ENCODE results near the gene VMP1.

Gene VMP1

DNA sequence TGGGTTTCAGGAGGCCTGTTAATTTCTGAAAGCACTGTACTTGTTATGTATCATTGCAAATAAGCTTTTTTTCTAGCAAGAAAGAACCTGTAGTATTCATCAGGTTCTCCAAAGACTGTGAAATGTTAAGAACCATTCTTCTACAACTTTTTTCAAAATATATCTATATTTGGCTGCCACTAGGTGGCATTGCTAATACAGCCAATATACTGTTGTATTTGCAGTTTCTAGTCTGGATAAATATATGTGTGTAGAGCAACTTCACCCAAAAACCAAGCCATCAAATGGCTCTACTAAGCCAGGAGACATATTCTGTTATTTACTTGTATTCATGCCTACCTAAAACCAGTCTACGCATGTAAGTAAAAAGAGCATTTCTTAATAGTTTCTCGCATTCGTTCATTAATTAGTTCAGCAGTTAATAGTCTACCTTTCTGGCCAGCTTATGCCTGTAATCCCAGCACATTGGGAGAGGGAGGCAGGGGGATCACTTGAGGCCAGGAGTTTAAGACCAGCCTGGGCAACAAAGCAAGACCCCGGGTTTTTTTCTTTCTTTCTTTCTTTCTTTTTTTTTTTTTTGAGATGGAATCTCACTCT, 39.5 kb downstream of the VMP1 start:
- no peaks in the 10 kb centered on the region for H3K79me2 ChIP-seq (ENCODE audit: insufficient read depth, low read length)
- DNase-seq (no peak), ATAC-seq (ENCODE audit: insufficient read depth, low read depth) (peak; percentile 64; the same call in 1 of the 3 replicates)
- H3K4me3 ChIP-seq (ENCODE audit: low read depth in 1 of 2, low read length in 2 of 2): no peak overlapping the region
- TF ChIP-seq, protein P1, sequence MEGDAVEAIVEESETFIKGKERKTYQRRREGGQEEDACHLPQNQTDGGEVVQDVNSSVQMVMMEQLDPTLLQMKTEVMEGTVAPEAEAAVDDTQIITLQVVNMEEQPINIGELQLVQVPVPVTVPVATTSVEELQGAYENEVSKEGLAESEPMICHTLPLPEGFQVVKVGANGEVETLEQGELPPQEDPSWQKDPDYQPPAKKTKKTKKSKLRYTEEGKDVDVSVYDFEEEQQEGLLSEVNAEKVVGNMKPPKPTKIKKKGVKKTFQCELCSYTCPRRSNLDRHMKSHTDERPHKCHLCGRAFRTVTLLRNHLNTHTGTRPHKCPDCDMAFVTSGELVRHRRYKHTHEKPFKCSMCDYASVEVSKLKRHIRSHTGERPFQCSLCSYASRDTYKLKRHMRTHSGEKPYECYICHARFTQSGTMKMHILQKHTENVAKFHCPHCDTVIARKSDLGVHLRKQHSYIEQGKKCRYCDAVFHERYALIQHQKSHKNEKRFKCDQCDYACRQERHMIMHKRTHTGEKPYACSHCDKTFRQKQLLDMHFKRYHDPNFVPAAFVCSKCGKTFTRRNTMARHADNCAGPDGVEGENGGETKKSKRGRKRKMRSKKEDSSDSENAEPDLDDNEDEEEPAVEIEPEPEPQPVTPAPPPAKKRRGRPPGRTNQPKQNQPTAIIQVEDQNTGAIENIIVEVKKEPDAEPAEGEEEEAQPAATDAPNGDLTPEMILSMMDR (IDR thresholded peaks at IDR 0.05; ENCODE audit: borderline replicate concordance, extremely low read depth, low read length, poor library complexity, severe bottlenecking): peak; percentile 69
- TF ChIP-seq EZH2 (IDR thresholded peaks at IDR 0.05; ENCODE audit: borderline replicate concordance, low read depth, low read length, severe bottlenecking): no peak
- H2AFZ ChIP-seq (ENCODE audit: low read depth, low read length): no peak overlapping the region
- H4K20me1 ChIP-seq (ENCODE audit: insufficient read depth, low read length): no peaks in the 10 kb centered on the region
- H3K4me1 ChIP-seq (ENCODE audit: insufficient read depth, low read length): no peaks in the 10 kb centered on the region
- H3K27ac ChIP-seq (ENCODE audit: low read length): no peak overlapping the region
- no peaks in the 10 kb centered on the region for H3K9me3 ChIP-seq (ENCODE audit: insufficient read depth, low read length, severe bottlenecking)
- H3K9ac ChIP-seq (ENCODE audit: low read depth, low read length): no peak overlapping the region
- no peaks in the 10 kb centered on the region for H3K27me3 ChIP-seq (ENCODE audit: insufficient read depth, low read length, poor library complexity)
- H3K36me3 ChIP-seq (ENCODE audit: insufficient read depth, low read length): peaks cover 5% of the 10 kb centered on the region; the same call in 1 of the 2 replicates
- no peak overlapping the region for H3K4me2 ChIP-seq (ENCODE audit: insufficient read depth, low read length)

DNA sequence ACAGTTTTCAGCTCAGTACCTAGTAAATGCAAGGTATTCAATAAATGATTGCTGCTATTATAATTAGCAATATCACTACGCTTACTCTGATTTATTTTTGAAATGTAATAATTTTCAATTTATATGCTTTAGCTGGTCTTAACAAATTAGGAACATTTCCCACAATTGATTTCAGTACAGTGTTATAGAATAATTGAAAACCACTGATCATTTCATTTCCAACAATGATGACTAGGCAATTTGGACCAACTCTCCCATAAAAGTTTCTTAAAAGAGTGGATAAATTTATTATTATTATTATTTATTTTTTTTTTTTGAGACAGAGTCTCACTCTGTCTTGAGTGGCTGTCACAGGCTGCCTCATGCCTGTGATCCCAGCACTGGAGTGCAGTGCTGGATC, 41.1 kb downstream of the VMP1 start:
- H3K4me1 ChIP-seq (ENCODE audit: insufficient read depth, low read length): peaks cover 2% of the 10 kb centered on the region
- H3K27ac ChIP-seq (ENCODE audit: low read length): no peak overlapping the region

DNA sequence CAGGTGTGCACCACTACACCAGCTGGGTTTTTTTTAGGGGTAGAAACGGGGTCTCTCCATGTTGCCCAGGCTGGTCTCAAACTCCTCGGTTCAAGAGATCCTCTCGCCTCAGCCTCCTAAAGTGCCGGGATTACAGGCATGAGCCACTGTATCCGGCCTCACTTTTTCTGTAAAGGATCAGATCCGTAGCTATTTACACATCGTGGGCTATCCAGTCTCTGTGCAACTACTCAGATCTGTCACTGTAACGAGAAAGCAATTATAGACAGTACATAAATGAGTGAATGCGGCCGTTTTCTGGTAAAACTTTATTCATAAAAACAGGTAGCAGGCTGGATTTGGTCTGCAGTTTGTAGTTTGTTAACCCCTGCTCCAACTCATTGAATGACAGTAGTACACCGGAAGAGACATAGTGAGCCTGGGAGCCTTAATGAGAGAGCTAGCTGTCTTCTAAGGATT, 44.5 kb downstream of the VMP1 start:
- peaks cover 17% of the 10 kb centered on the region for H3K4me1 ChIP-seq (ENCODE audit: insufficient read depth, low read length)
- ATAC-seq (ENCODE audit: insufficient read depth, low read depth): no peak
- no peak overlapping the region for H3K9ac ChIP-seq (ENCODE audit: low read depth, low read length)

More for the DNA sequence above, 41.1 kb downstream of the VMP1 start:
- Histone ChIP-seq H3K9me3 (ENCODE audit: insufficient read depth, low read length, severe bottlenecking) (no peaks in the 10 kb centered on the region), H3K27me3 (ENCODE audit: insufficient read depth, low read length, poor library complexity) (no peaks in the 10 kb centered on the region), H2AFZ (ENCODE audit: low read depth, low read length) (no peak overlapping the region), H3K79me2 (ENCODE audit: insufficient read depth, low read length) (no peaks in the 10 kb centered on the region), H3K4me3 (ENCODE audit: low read depth in 1 of 2, low read length in 2 of 2) (no peak overlapping the region), H4K20me1 (ENCODE audit: insufficient read depth, low read length) (no peaks in the 10 kb centered on the region), H3K4me2 (ENCODE audit: insufficient read depth, low read length) (no peak overlapping the region), H3K36me3 (ENCODE audit: insufficient read depth, low read length) (no peaks in the 10 kb centered on the region), H3K9ac (ENCODE audit: low read depth, low read length) (no peak overlapping the region)
- no peak for ATAC-seq (ENCODE audit: insufficient read depth, low read depth)
- no peak for DNase-seq
- TF ChIP-seq, protein P1 (IDR thresholded peaks at IDR 0.05; ENCODE audit: borderline replicate concordance, extremely low read depth, low read length, poor library complexity, severe bottlenecking): no peak
- TF ChIP-seq EZH2 (IDR thresholded peaks at IDR 0.05; ENCODE audit: borderline replicate concordance, low read depth, low read length, severe bottlenecking): no peak

More for the DNA sequence above, 44.5 kb downstream of the VMP1 start:
- Histone ChIP-seq H3K4me3 (ENCODE audit: low read depth in 1 of 2, low read length in 2 of 2) (no peak overlapping the region), H3K36me3 (ENCODE audit: insufficient read depth, low read length) (peaks cover 7% of the 10 kb centered on the region; the same call in 1 of the 2 replicates), H3K9me3 (ENCODE audit: insufficient read depth, low read length, severe bottlenecking) (no peaks in the 10 kb centered on the region), H3K27me3 (ENCODE audit: insufficient read depth, low read length, poor library complexity) (no peaks in the 10 kb centered on the region), H3K27ac (ENCODE audit: low read length) (no peak overlapping the region), H4K20me1 (ENCODE audit: insufficient read depth, low read length) (no peaks in the 10 kb centered on the region), H3K79me2 (ENCODE audit: insufficient read depth, low read length) (no peaks in the 10 kb centered on the region), H3K4me2 (ENCODE audit: insufficient read depth, low read length) (no peak overlapping the region), H2AFZ (ENCODE audit: low read depth, low read length) (no peak overlapping the region)
- DNase-seq: no peak
- no peak for TF ChIP-seq EZH2 (IDR thresholded peaks at IDR 0.05; ENCODE audit: borderline replicate concordance, low read depth, low read length, severe bottlenecking)
- TF ChIP-seq, protein P1 (IDR thresholded peaks at IDR 0.05; ENCODE audit: borderline replicate concordance, extremely low read depth, low read length, poor library complexity, severe bottlenecking): no peak
